GM12874 (cell line): ENCODE measurements around the gene CCR6.

Experiments
- TF ChIP-seq, protein P1 (sequence below): IDR thresholded peaks from 2 replicates; pipeline ENCODE4 v1.5.1; 2011; ENCODE audit warnings: low read depth, mild to moderate bottlenecking, control low read depth, low read length, moderate library complexity; ENCODE audit not compliant: insufficient read depth

Gene CCR6

GRCh38 chr6:167157414-167157813, 34.5 kb downstream of the CCR6 start:
- TF ChIP-seq, protein P1, sequence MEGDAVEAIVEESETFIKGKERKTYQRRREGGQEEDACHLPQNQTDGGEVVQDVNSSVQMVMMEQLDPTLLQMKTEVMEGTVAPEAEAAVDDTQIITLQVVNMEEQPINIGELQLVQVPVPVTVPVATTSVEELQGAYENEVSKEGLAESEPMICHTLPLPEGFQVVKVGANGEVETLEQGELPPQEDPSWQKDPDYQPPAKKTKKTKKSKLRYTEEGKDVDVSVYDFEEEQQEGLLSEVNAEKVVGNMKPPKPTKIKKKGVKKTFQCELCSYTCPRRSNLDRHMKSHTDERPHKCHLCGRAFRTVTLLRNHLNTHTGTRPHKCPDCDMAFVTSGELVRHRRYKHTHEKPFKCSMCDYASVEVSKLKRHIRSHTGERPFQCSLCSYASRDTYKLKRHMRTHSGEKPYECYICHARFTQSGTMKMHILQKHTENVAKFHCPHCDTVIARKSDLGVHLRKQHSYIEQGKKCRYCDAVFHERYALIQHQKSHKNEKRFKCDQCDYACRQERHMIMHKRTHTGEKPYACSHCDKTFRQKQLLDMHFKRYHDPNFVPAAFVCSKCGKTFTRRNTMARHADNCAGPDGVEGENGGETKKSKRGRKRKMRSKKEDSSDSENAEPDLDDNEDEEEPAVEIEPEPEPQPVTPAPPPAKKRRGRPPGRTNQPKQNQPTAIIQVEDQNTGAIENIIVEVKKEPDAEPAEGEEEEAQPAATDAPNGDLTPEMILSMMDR = no peak

GRCh38 chr6:167157863-167158262, 35.0 kb downstream of the CCR6 start, which contains the start of gene GPR31:
Gene GPR31 (minus strand): TSS chr6:167157980. CDS start chr6:167157831, 149 bp downstream.
- TF ChIP-seq, protein P1 = no peak

GRCh38 chr6:167161851-167162467, 39.1 kb downstream of the CCR6 start:
- TF ChIP-seq, protein P1 = no peak

DNA sequence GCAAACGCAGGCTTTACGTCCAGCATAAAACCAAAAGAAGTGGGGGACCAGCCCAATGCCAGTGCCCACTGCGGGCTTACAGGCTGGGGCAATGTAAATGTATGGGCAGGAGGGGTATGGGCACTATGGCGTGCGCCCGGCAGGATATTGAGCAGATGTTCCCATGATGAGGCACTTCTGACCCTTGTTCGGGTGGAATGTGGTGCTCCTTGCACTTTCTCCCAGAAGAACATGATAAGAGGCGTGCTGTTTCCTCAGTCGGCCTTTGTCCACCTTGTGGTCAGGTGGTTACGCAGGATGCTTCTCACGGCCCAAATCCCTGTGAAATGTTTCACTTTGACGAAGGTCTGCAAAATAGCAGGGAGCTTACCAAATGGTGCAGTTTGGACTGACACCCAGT, 39.7 kb downstream of the CCR6 start:
- TF ChIP-seq, protein P1 = no peak

- TF ChIP-seq, protein P1 = no peak
These were observed 40.6 kb downstream of the CCR6 start for GRCh38 chr6:167163476-167164011.

- TF ChIP-seq, protein P1 = no peak
These were observed 41.4 kb downstream of the CCR6 start for GRCh38 chr6:167164261-167164660.

DNA sequence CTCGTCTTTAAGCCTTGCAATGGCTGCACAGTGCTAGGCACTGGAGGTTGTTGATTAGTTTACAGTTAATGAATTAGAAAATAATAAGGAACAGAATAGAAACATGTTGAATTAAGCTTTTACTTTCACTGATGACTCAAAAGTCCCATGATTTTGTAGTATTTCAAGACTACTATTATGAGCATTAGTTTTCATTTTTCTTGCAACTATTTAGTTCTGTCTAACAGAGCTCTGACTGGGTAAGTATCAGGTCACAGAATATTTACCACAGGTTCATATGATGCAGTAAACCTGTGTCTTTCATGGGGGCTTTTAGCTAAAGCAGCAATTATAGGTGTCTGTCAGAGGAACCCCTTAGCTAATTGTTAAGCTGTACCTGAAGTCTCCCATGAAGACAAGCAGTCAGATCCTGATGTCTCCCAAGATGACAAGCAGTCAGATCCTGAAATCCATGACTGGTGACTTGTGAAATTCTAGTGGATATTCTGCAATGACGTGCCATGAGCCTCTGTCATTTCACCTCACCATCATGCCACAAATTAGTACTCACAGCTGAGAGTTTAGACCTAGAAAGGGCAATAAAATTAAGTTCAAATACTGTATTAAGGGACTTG, 43.1 kb downstream of the CCR6 start:
- TF ChIP-seq, protein P1 = no peak
